Measurements from ENCODE around the gene RSAD1. TPM values are rescaled to one million over a fixed set of nuclear protein-coding genes. Genes with fewer than 3 reads are reported as not detected.

Gene RSAD1
- total RNA-seq, 1 donor from 2014 or later, result 9.7 TPM

DNA sequence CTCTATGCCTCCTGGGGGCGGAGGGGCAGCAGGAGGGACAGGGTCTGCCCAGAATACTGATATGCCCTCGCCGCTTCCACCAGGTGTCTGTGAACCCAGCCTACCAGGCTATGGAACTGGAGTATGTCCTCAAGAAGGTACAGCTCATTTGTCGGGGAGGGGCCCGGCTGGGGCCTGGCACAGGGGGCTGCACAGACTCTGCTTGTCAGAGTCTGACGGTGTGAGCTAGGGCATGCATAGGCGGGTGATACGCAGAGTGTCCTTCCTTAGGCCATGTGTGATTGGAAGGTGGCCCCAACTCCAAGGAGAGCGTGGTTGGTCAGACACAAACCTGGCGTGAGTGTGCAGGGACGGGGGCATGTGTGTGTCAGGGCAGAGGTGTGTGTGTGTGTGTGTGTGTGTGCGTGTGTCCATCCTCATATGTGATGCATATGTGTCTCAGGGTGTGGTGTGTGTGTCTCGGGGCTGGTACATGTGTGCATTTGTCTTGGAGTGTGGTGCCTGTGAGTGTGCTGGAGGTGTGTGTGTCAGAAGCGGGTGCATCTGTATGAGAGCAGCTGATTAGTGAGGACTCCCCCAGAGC lies 17.0 kb upstream of the RSAD1 start:
- H3K4me3 ChIP-seq, result no peak overlapping the region
- no peak for DNase-seq (ENCODE audit: low spot score)
- Mint-ChIP-seq H3K36me3 (no peaks in the 10 kb centered on the region), H3K4me3 (no peak overlapping the region), H3K27ac (no peak overlapping the region), H3K9me3 (no peaks in the 10 kb centered on the region), H3K4me1 (no peaks in the 10 kb centered on the region), H3K27me3 (ENCODE audit: insufficient read depth, low read depth) (peaks cover 18% of the 10 kb centered on the region)
- TF ChIP-seq, protein P1, sequence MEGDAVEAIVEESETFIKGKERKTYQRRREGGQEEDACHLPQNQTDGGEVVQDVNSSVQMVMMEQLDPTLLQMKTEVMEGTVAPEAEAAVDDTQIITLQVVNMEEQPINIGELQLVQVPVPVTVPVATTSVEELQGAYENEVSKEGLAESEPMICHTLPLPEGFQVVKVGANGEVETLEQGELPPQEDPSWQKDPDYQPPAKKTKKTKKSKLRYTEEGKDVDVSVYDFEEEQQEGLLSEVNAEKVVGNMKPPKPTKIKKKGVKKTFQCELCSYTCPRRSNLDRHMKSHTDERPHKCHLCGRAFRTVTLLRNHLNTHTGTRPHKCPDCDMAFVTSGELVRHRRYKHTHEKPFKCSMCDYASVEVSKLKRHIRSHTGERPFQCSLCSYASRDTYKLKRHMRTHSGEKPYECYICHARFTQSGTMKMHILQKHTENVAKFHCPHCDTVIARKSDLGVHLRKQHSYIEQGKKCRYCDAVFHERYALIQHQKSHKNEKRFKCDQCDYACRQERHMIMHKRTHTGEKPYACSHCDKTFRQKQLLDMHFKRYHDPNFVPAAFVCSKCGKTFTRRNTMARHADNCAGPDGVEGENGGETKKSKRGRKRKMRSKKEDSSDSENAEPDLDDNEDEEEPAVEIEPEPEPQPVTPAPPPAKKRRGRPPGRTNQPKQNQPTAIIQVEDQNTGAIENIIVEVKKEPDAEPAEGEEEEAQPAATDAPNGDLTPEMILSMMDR (IDR thresholded peaks at IDR 0.05), result no peak
- TF ChIP-seq EZH2 (IDR thresholded peaks at IDR 0.05), result no peak
- no peak for TF ChIP-seq EZH2phosphoT487 (IDR thresholded peaks at IDR 0.05)
- H3K9ac ChIP-seq, result no peak overlapping the region
- no peak overlapping the region for H2AFZ ChIP-seq (replicated peaks)
- H3F3A ChIP-seq (ENCODE audit: low read depth), result no peaks in the 10 kb centered on the region
- no peaks in the 10 kb centered on the region for H3K79me2 ChIP-seq (ENCODE audit: low read depth)
- H3K4me2 ChIP-seq, result no peak overlapping the region
- no peaks in the 10 kb centered on the region for H3K36me3 ChIP-seq
- H3K9me3 ChIP-seq (ENCODE audit: low read depth), result no peaks in the 10 kb centered on the region
- no peak overlapping the region for H3K27ac ChIP-seq
- H3K27me3 ChIP-seq, result peaks cover 3% of the 10 kb centered on the region
- H3K4me1 ChIP-seq, result no peaks in the 10 kb centered on the region
- no peaks in the 10 kb centered on the region for H4K20me1 ChIP-seq (ENCODE audit: low read depth)

DNA sequence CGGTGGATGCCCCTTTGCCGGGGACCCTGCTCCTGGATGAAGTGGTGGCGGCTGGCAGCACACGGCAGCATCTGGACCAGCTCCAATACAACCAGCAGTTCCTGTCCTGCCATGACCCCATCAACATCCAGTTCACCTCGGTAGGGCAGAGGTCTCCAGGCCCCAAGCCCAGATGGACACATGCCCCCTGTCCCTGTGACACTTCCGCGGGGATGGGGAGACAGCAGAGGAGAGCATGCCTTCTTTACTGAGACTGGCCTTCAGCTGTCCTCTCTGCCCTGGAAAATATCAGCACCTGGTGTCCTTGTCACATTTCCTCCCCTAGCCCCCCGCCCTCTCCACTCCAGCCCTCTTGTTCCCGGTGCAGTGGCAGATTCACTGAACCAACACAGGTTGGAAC lies 16.2 kb upstream of the RSAD1 start:
- Histone ChIP-seq H3K4me2 (no peak overlapping the region), H3K36me3 (no peaks in the 10 kb centered on the region), H4K20me1 (ENCODE audit: low read depth) (no peaks in the 10 kb centered on the region), H3K27ac (no peak overlapping the region), H2AFZ (replicated peaks) (no peak overlapping the region), H3K9me3 (ENCODE audit: low read depth) (no peaks in the 10 kb centered on the region), H3K27me3 (peaks cover 11% of the 10 kb centered on the region), H3K79me2 (ENCODE audit: low read depth) (no peaks in the 10 kb centered on the region), H3K4me3 (no peak overlapping the region), H3K9ac (no peak overlapping the region), H3K4me1 (no peaks in the 10 kb centered on the region), H3F3A (ENCODE audit: low read depth) (no peaks in the 10 kb centered on the region)
- TF ChIP-seq EZH2 (IDR thresholded peaks at IDR 0.05) (no peak), EZH2phosphoT487 (IDR thresholded peaks at IDR 0.05) (no peak)
- TF ChIP-seq, protein P1 (IDR thresholded peaks at IDR 0.05), result no peak
- no peaks in the 10 kb centered on the region for H3K9me3 Mint-ChIP-seq
- H3K4me1 Mint-ChIP-seq, result no peaks in the 10 kb centered on the region
- DNase-seq (ENCODE audit: low spot score), result no peak
- H3K36me3 Mint-ChIP-seq, result no peaks in the 10 kb centered on the region
- H3K27ac Mint-ChIP-seq, result no peak overlapping the region
- H3K27me3 Mint-ChIP-seq (ENCODE audit: insufficient read depth, low read depth), result peaks cover 18% of the 10 kb centered on the region
- H3K4me3 Mint-ChIP-seq, result no peak overlapping the region

DNA sequence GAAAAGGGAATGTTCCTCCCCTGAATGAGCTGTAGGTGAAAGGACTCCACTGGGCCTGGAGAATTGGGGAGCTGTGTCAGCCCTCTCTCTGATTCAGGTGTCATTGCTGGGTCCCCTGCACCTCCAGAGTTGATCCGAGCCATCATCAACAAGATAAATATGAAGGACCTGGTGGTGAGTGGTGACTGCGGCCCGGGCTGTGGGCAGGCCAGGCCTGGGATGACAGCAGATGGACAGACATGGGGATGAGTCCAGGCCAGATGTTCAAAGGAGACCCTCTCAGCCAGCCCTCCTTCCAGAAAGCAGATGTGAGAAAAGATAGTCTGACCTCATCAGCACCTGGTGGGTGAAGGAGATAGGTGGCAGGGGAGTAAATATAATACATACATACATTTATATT lies 14.5 kb upstream of the RSAD1 start:
- Mint-ChIP-seq H3K27me3 (ENCODE audit: insufficient read depth, low read depth) (peaks cover 27% of the 10 kb centered on the region), H3K9me3 (no peaks in the 10 kb centered on the region), H3K4me3 (no peak overlapping the region), H3K27ac (no peak overlapping the region), H3K4me1 (peaks cover 7% of the 10 kb centered on the region), H3K36me3 (no peaks in the 10 kb centered on the region)
- no peak for DNase-seq (ENCODE audit: low spot score)
- no peak overlapping the region for H3K27ac ChIP-seq
- no peak for TF ChIP-seq EZH2 (IDR thresholded peaks at IDR 0.05)
- TF ChIP-seq, protein P1 (IDR thresholded peaks at IDR 0.05), result no peak
- no peak for TF ChIP-seq EZH2phosphoT487 (IDR thresholded peaks at IDR 0.05)
- peaks cover 7% of the 10 kb centered on the region for H3K4me1 ChIP-seq
- peaks cover 28% of the 10 kb centered on the region for H3K27me3 ChIP-seq
- no peak overlapping the region for H3K4me2 ChIP-seq
- no peak overlapping the region for H3K9ac ChIP-seq
- H3F3A ChIP-seq (ENCODE audit: low read depth), result no peaks in the 10 kb centered on the region
- no peaks in the 10 kb centered on the region for H3K9me3 ChIP-seq (ENCODE audit: low read depth)
- no peak overlapping the region for H2AFZ ChIP-seq (replicated peaks)
- no peaks in the 10 kb centered on the region for H3K36me3 ChIP-seq
- H3K4me3 ChIP-seq, result no peak overlapping the region
- no peaks in the 10 kb centered on the region for H4K20me1 ChIP-seq (ENCODE audit: low read depth)
- H3K79me2 ChIP-seq (ENCODE audit: low read depth), result no peaks in the 10 kb centered on the region

Measured in neural progenitor cell (in vitro differentiated cells).